HG03196 (cell line): ENCODE data around the gene LRP1B.

Experiments
- ATAC-seq: cut with Tn5 transposase; IDR thresholded peaks from one replicate; pipeline ENCODE4 v1.9.1; 2021; ENCODE audit not compliant: unreplicated experiment

The LRP1B gene

GRCh38 chr2:140869925-140870324 lies 1260.9 kb downstream of the LRP1B start:
- ATAC-seq = no peak

GRCh38 chr2:140869107-140869506 lies 1261.7 kb downstream of the LRP1B start:
- no peak for ATAC-seq

- ATAC-seq = no peak
Measured at GRCh38 chr2:140865837-140866236, 1265.0 kb downstream of the LRP1B start.

GRCh38 chr2:140863713-140864112 lies 1267.1 kb downstream of the LRP1B start:
- no peak for ATAC-seq

GRCh38 chr2:140862181-140862580 lies 1268.6 kb downstream of the LRP1B start:
- ATAC-seq = no peak

GRCh38 chr2:140861666-140862065 lies 1269.2 kb downstream of the LRP1B start:
- ATAC-seq = no peak

- ATAC-seq = no peak
Measured at GRCh38 chr2:140855471-140855870, 1275.3 kb downstream of the LRP1B start.

GRCh38 chr2:140851258-140851981 lies 1279.4 kb downstream of the LRP1B start:
- ATAC-seq = no peak

- ATAC-seq = no peak
Measured at GRCh38 chr2:140843186-140843585, 1287.6 kb downstream of the LRP1B start.

GRCh38 chr2:140842110-140842509 lies 1288.7 kb downstream of the LRP1B start:
- no peak for ATAC-seq

GRCh38 chr2:140841141-140841540 lies 1289.7 kb downstream of the LRP1B start:
- no peak for ATAC-seq

GRCh38 chr2:140836826-140837225 lies 1294.0 kb downstream of the LRP1B start:
- no peak for ATAC-seq

- ATAC-seq = no peak
Measured at GRCh38 chr2:140835079-140835478, 1295.7 kb downstream of the LRP1B start.

- no peak for ATAC-seq
Measured at GRCh38 chr2:140814141-140814540, 1316.7 kb downstream of the LRP1B start.

GRCh38 chr2:140808820-140809219 lies 1322.0 kb downstream of the LRP1B start:
- ATAC-seq = no peak

- no peak for ATAC-seq
Measured at GRCh38 chr2:140808211-140808610, 1322.6 kb downstream of the LRP1B start.

GRCh38 chr2:140804700-140805260 lies 1326.0 kb downstream of the LRP1B start:
- no peak for ATAC-seq

- no peak for ATAC-seq
Measured at GRCh38 chr2:140801311-140801710, 1329.5 kb downstream of the LRP1B start.

- ATAC-seq = peak; percentile 94
Measured at GRCh38 chr2:140797718-140798117, 1333.1 kb downstream of the LRP1B start.

- ATAC-seq = no peak
Measured at GRCh38 chr2:140791802-140792201, 1339.0 kb downstream of the LRP1B start.

GRCh38 chr2:140786585-140786984 lies 1344.2 kb downstream of the LRP1B start:
- no peak for ATAC-seq

- no peak for ATAC-seq
Measured at GRCh38 chr2:140775411-140775810, 1355.4 kb downstream of the LRP1B start.

- no peak for ATAC-seq
Measured at GRCh38 chr2:140770645-140771044, 1360.2 kb downstream of the LRP1B start.
